Measurements from ENCODE around the gene GDPD5. TPM values are rescaled to one million over a fixed set of nuclear protein-coding genes. Genes with fewer than 3 reads are reported as not detected.
A peak's percentile ranks its signal among the peaks of the same experiment; 100 is the strongest.

GDPD5 gene
- total and polyA plus RNA-seq, 9 of the 15 experiments (the other 6 are each of a cell fraction or from before 2014, with no cell fraction given) = 0.32 to 27.3 (median 8.0) TPM

DNA sequence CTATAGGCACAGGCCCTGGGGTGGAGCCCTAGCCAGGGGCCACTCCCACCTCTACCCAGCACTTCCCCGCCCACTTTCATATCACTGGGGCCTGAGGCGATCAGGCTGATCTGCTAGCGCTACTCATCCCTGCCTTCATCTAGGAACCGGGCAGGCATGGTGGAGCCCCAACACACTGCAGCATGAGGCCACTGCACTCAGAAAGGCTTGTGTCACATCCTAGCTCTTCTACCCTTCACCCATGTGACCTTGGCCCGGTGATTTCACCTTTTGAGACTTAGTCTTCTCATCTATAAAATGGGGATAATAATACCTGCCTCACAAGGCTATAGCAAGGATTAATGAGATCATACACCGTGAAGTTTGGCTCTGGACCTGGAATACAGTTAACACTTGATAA is 18.1 kb upstream of the GDPD5 start (continued):
- TF ChIP-seq, protein P1, sequence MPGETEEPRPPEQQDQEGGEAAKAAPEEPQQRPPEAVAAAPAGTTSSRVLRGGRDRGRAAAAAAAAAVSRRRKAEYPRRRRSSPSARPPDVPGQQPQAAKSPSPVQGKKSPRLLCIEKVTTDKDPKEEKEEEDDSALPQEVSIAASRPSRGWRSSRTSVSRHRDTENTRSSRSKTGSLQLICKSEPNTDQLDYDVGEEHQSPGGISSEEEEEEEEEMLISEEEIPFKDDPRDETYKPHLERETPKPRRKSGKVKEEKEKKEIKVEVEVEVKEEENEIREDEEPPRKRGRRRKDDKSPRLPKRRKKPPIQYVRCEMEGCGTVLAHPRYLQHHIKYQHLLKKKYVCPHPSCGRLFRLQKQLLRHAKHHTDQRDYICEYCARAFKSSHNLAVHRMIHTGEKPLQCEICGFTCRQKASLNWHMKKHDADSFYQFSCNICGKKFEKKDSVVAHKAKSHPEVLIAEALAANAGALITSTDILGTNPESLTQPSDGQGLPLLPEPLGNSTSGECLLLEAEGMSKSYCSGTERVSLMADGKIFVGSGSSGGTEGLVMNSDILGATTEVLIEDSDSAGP (CRISPR knock-in tag; IDR thresholded peaks at IDR 0.05) = no peak
- TF ChIP-seq, protein P2, sequence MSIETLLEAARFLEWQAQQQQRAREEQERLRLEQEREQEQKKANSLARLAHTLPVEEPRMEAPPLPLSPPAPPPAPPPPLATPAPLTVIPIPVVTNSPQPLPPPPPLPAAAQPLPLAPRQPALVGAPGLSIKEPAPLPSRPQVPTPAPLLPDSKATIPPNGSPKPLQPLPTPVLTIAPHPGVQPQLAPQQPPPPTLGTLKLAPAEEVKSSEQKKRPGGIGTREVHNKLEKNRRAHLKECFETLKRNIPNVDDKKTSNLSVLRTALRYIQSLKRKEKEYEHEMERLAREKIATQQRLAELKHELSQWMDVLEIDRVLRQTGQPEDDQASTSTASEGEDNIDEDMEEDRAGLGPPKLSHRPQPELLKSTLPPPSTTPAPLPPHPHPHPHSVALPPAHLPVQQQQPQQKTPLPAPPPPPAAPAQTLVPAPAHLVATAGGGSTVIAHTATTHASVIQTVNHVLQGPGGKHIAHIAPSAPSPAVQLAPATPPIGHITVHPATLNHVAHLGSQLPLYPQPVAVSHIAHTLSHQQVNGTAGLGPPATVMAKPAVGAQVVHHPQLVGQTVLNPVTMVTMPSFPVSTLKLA (conservative IDR thresholded peaks at IDR 0.05) = peak in 1 of 2 experiments; percentile 32; a peak in 1 of 4 replicates

DNA sequence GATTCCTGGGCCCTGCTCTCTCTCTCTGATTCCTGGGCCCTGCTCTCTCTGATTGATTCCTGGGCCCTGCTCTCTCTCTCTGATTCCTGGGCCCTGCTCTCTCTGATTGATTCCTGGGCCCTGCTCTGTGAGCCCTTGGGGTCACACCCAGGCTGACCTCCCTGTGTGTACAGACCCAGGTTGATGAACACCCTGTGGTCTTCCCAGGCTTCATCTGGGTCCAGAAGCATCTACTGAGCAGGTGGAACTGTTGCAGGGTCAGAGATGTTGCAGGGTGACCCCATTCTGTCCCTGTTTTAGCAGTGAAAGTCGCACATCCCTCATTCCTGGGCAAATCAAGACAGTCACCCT is 16.3 kb upstream of the GDPD5 start:
- TF ChIP-seq ZNF561 (CRISPR knock-in tag; conservative IDR thresholded peaks at IDR 0.05) (no peak), BHLHE40 (IDR thresholded peaks at IDR 0.05; ENCODE audit: low read length) (no peak)
- FAIRE-seq = no peak
- Histone ChIP-seq H4K20me1 (replicated peaks; ENCODE audit: control insufficient read depth, insufficient read depth, low read length) (no peaks in the 10 kb centered on the region), H3K4me1 (replicated peaks in 1 of 2; ENCODE audit: control insufficient read depth in 2 of 2, insufficient read depth in 2 of 2, low read length in 2 of 2) (peaks cover 33 to 40% of the 10 kb centered on the region in 2 experiments), H3K79me2 (ENCODE audit: control insufficient read depth, insufficient read depth, low read length) (no peaks in the 10 kb centered on the region), H3K4me2 (ENCODE audit: insufficient read depth, low read length) (no peak overlapping the region), H3K27ac (ENCODE audit: extremely low read depth, low read depth, low read length) (no peak overlapping the region), H3K27me3 (ENCODE audit: control insufficient read depth in 2 of 2, insufficient read depth in 2 of 2, low read length in 2 of 2) (no peaks in the 10 kb centered on the region), H3K9me1 (ENCODE audit: control insufficient read depth, insufficient read depth, low read length) (no peaks in the 10 kb centered on the region), H3K4me3 (no peak overlapping the region), H3K9ac (ENCODE audit: insufficient read depth in 1 of 2, low read depth in 2 of 2, low read length in 2 of 2) (peak overlapping the region in 1 of 2 experiments; percentile 39; a peak in 1 of 4 replicates), H3K36me3 (ENCODE audit: control insufficient read depth, insufficient read depth, low read length) (no peaks in the 10 kb centered on the region), H3K9me3 (replicated peaks; ENCODE audit: control insufficient read depth, insufficient read depth, low read depth, low read length) (no peaks in the 10 kb centered on the region), H2AFZ (ENCODE audit: low read depth, low read length) (no peak overlapping the region)
- ATAC-seq = no peak
- BruUV-seq (replicated peaks) = no TSS peak
- in situ Hi-C loops (cut with MboI) (no loop called here), intact Hi-C loops (cut with micrococcal nuclease) (no loop called here)
- ChIA-PET CTCF (ENCODE audit: low intra/inter-chr PET ratio) (interaction anchor here (0.6 kb wide), 1 partner anchor 21 kb away, joined by 3 read pairs; no protein-coding TSS in a partner anchor), POLR2A (interaction anchor here (1.2 to 1.5 kb wide), 3 partner anchors 8 to 17 kb away, joined by 3 to 7 read pairs (median 6); no protein-coding TSS in a partner anchor)
- WGBS (ENCODE audit: insufficient coverage, low coverage, missing lambda C conversion rate) = 55% methylated on average over 1 of the region's 1 CpG
- DNase-seq (ENCODE audit: extremely low read depth in 1 of 4, low spot score in 3 of 4) = no peak
